A673 (cell line): ENCODE results near the gene MANSC1. TPM values are rescaled to one million over a fixed set of nuclear protein-coding genes. Genes with fewer than 3 reads are reported as not detected.
"Not testable (repeated sequence)": the region's sequence is repeated elsewhere in the genome, so short reads cannot be mapped to it uniquely, and the experiment has no call there.

Experiments used
- BruUV-seq: library from RNA; stranded (reverse); fragments of 400-500 nt; replicated peaks from 2 replicates; lab custom pipeline; 2021; lab: Mats Ljungman, UMichigan
- CTCF ChIA-PET: fragments of 300-600 bp; sonication (Branson Sonifier 250); formaldehyde crosslinking; loops from one replicate; lab custom pipeline; 2022; ENCODE audit warnings: antibody characterized with exemption; lab: Charles Lee
- POLR2A ChIA-PET: fragments of 300-600 bp; sonication (Branson Sonifier 250); formaldehyde crosslinking; loops from one replicate; lab custom pipeline; 2022; ENCODE audit warnings: antibody characterized with exemption; ENCODE audit not compliant: low non-redundant PET; lab: Charles Lee
- DNase-seq: peaks from one replicate; pipeline ENCODE4 v3.0.0-alpha.2; 2015; ENCODE audit warnings: low spot score
- H3K27ac ChIP-seq: fragments of 200-600 bp; sonication (generic); 2 replicates; pipeline ENCODE4 v1.5.1; 2016; ENCODE audit warnings: mixed run types, low read depth, mild to moderate bottlenecking, mixed read lengths, antibody characterized with exemption, low read length; ENCODE audit not compliant: poor library complexity, severe bottlenecking
- H3K27me3 ChIP-seq: fragments of 200-600 bp; sonication (generic); replicated peaks from 2 replicates; pipeline ENCODE4 v1.6.1; 2017; ENCODE audit warnings: mixed run types, low read depth, mild to moderate bottlenecking, mixed read lengths, antibody characterized with exemption, low read length; ENCODE audit not compliant: insufficient read depth, poor library complexity
- H3K36me3 ChIP-seq: fragments of 200-600 bp; sonication (generic); 2 replicates; pipeline ENCODE4 v1.6.1; 2016; ENCODE audit warnings: mixed run types, mild to moderate bottlenecking, mixed read lengths, antibody characterized with exemption, low read length; ENCODE audit not compliant: insufficient read depth, poor library complexity, severe bottlenecking
- H3K4me1 ChIP-seq: fragments of 200-600 bp; sonication (generic); 2 replicates; pipeline ENCODE4 v1.6.1; 2017; ENCODE audit warnings: mixed run types, mild to moderate bottlenecking, mixed read lengths, antibody characterized with exemption, low read length; ENCODE audit not compliant: insufficient read depth, poor library complexity, severe bottlenecking
- H3K4me3 ChIP-seq: fragments of 200-600 bp; sonication (generic); 2 replicates; pipeline ENCODE4 v1.5.1; 2016; ENCODE audit warnings: low read depth, mixed run types, mild to moderate bottlenecking, mixed read lengths, low read length; ENCODE audit not compliant: poor library complexity, severe bottlenecking
- H3K9me3 ChIP-seq: fragments of 200-600 bp; sonication (generic); 2 replicates; pipeline ENCODE4 v1.6.1; 2016; ENCODE audit warnings: mixed run types, low read depth, mild to moderate bottlenecking, mixed read lengths, antibody characterized with exemption, low read length; ENCODE audit not compliant: poor library complexity, severe bottlenecking
- CTCF ChIP-seq: fragments of 300-800, 200-600 bp; sonication (generic); conservative IDR thresholded peaks from 2 replicates; pipeline ENCODE4 v1.5.1; 2017; ENCODE audit warnings: low read depth, mild to moderate bottlenecking, antibody characterized with exemption, low read length, moderate library complexity, mixed read lengths
- EZH2 ChIP-seq: fragments of 200-600 bp; sonication (generic); IDR thresholded peaks from 2 replicates; pipeline ENCODE4 v1.6.1; 2017; ENCODE audit warnings: borderline replicate concordance, low read depth, mild to moderate bottlenecking, mixed read lengths, antibody characterized with exemption, low read length; ENCODE audit not compliant: poor library complexity, severe bottlenecking
- intact Hi-C: fragments of 100-400 bp; cut with micrococcal nuclease; formaldehyde crosslinking; loops from one replicate; pipeline ENCODE4 v1.10.0; 2022; ENCODE audit not compliant: unreplicated experiment
- total RNA-seq: library from RNA; stranded (reverse); gene quantifications from 2 replicates; pipeline ENCODE4 v1.2.3, GENCODE V29; 2021

The MANSC1 gene
- total RNA-seq, 1 experiment from 2014 or later, result 10.5 TPM

GRCh38 chr12:12353807-12354206, 3.8 kb upstream of the MANSC1 start:
- ChIA-PET CTCF (no interaction called here), POLR2A (no interaction called here)
- H3K4me1 ChIP-seq, result peaks cover 11% of the 10 kb centered on the region
- no TSS peak for BruUV-seq
- H3K36me3 ChIP-seq, result no peaks in the 10 kb centered on the region
- TF ChIP-seq CTCF, result no peak
- no peak for TF ChIP-seq EZH2
- H3K27me3 ChIP-seq, result no peaks in the 10 kb centered on the region
- DNase-seq, result no peak
- H3K4me3 ChIP-seq, result no peak overlapping the region
- intact Hi-C loops, result no loop called here
- H3K9me3 ChIP-seq, result no peaks in the 10 kb centered on the region
- no peak overlapping the region for H3K27ac ChIP-seq

GRCh38 chr12:12353276-12353675, 3.2 kb upstream of the MANSC1 start:
- CTCF ChIA-PET, result no interaction called here
- no peak for DNase-seq
- intact Hi-C loops, result no loop called here

GRCh38 chr12:12351468-12352185, 1.6 kb upstream of the MANSC1 start:
- H3K27me3 ChIP-seq, H3K27ac ChIP-seq, H3K4me3 ChIP-seq, intact Hi-C loops, H3K9me3 ChIP-seq, DNase-seq, CTCF ChIA-PET, H3K36me3 ChIP-seq, H3K4me1 ChIP-seq, BruUV-seq: not testable (repeated sequence)
- POLR2A ChIA-PET, result interaction anchor here (0.7 to 0.9 kb wide), 2 partner anchors 88 to 171 kb away, joined by 3 to 5 read pairs; no protein-coding TSS in a partner anchor

More at GRCh38 chr12:12353276-12353675, 3.2 kb upstream of the MANSC1 start:
- no peak overlapping the region for H3K4me3 ChIP-seq
- H3K36me3 ChIP-seq, result no peaks in the 10 kb centered on the region
- H3K9me3 ChIP-seq, result no peaks in the 10 kb centered on the region
- H3K27ac ChIP-seq, result no peak overlapping the region
- no peak for TF ChIP-seq EZH2
- TF ChIP-seq CTCF, result no peak
- POLR2A ChIA-PET, result no interaction called here
- no peaks in the 10 kb centered on the region for H3K27me3 ChIP-seq
- peaks cover 7% of the 10 kb centered on the region for H3K4me1 ChIP-seq
- BruUV-seq, result no TSS peak
